ENCODE results near the gene PDZD4.

PDZD4 gene

GRCh38 chrX:153755136-153755535, 75.2 kb downstream of the PDZD4 start:
- DNase-seq (ENCODE audit: low read depth in 3 of 3, low spot score in 1 of 3), result no peak

Data from stimulated activated CD4-positive, alpha-beta T cell treated with anti-CD3 and anti-CD28 coated beads, TNF-alpha, amount 100 ng/mL, for 1 hour (primary cell).